Neural cell (in vitro differentiated cells): ENCODE data around the gene TIGD6. TPM values are rescaled to one million over a fixed set of nuclear protein-coding genes. Genes with fewer than 3 reads are reported as not detected.

Experiments
- H2AFZ ChIP-seq: fragments of 200-600, 300-800 bp; sonication (generic), shearing (Covaris generic); 2 replicates; pipeline ENCODE4 v1.6.0; 2014; ENCODE audit warnings: low read depth, mild to moderate bottlenecking, antibody characterized with exemption, low read length, moderate library complexity
- H3F3A ChIP-seq: fragments of 200-600 bp; shearing (Covaris generic); 2 replicates; pipeline ENCODE4 v1.6.1; 2016; ENCODE audit warnings: mild to moderate bottlenecking, moderate library complexity, mixed read lengths, antibody characterized with exemption, low read length; ENCODE audit not compliant: insufficient read depth, poor library complexity, severe bottlenecking
- H3K27ac ChIP-seq: fragments of 200-600, 300-800 bp; sonication (generic), shearing (Covaris generic); 2 replicates; pipeline ENCODE4 v1.5.1; 2014; ENCODE audit warnings: mild to moderate bottlenecking, low read length, moderate library complexity
- H3K27me3 ChIP-seq: fragments of 300-800, 200-600 bp; sonication (generic), shearing (Covaris generic); 2 replicates; pipeline ENCODE4 v1.6.0; 2014; ENCODE audit warnings: mild to moderate bottlenecking, low read depth, low read length, moderate library complexity; ENCODE audit not compliant: insufficient read depth
- H3K36me3 ChIP-seq: fragments of 300-800, 200-600 bp; sonication (generic), shearing (Covaris generic); 2 replicates; pipeline ENCODE4 v1.5.1; 2014; ENCODE audit warnings: mild to moderate bottlenecking, antibody characterized with exemption, low read length, moderate library complexity; ENCODE audit not compliant: insufficient read depth
- H3K4me2 ChIP-seq: fragments of 300-800, 200-600 bp; sonication (generic), shearing (Covaris generic); 2 replicates; pipeline ENCODE4 v1.6.0; 2014; ENCODE audit warnings: mild to moderate bottlenecking, low read length
- H3K4me3 ChIP-seq: fragments of 300-800, 200-600 bp; sonication (generic), shearing (Covaris generic); 2 replicates; pipeline ENCODE4 v1.5.1; 2014; ENCODE audit warnings: mild to moderate bottlenecking, low read length, moderate library complexity
- H3K79me2 ChIP-seq: fragments of 200-600 bp; shearing (Covaris generic); replicated peaks from 2 replicates; pipeline ENCODE4 v1.6.0; 2014; ENCODE audit warnings: mild to moderate bottlenecking, low read length, moderate library complexity; ENCODE audit not compliant: insufficient read depth
- H3K9ac ChIP-seq: fragments of 300-800, 200-600 bp; sonication (generic), shearing (Covaris generic); 2 replicates; pipeline ENCODE4 v1.6.1; 2016; ENCODE audit warnings: mild to moderate bottlenecking, low read length, mixed read lengths
- H3K9me2 ChIP-seq: fragments of 200-600 bp; shearing (Covaris generic); 2 replicates; pipeline ENCODE4 v1.6.1; 2016; ENCODE audit warnings: mild to moderate bottlenecking, low read length, mixed read lengths; ENCODE audit not compliant: insufficient read depth
- H3K9me3 ChIP-seq: fragments of 200-600, 300-800 bp; sonication (generic), shearing (Covaris generic); 2 replicates; pipeline ENCODE4 v1.6.1; 2016; ENCODE audit warnings: mild to moderate bottlenecking, mixed run types, low read length, moderate library complexity, mixed read lengths
- H4K20me1 ChIP-seq: fragments of 200-600 bp; shearing (Covaris generic); 2 replicates; pipeline ENCODE4 v1.6.1; 2016; ENCODE audit warnings: mild to moderate bottlenecking, mixed run types; ENCODE audit not compliant: insufficient read depth
- EZH2 ChIP-seq: fragments of 200-600, 300-800 bp; shearing (Covaris generic), sonication (generic); IDR thresholded peaks from 2 replicates; pipeline ENCODE4 v1.6.1; 2014; ENCODE audit warnings: antibody characterized with exemption, low read length, borderline replicate concordance, mild to moderate bottlenecking; ENCODE audit not compliant: insufficient read depth, poor library complexity, severe bottlenecking
- MXI1 ChIP-seq: fragments of 450-650 bp; conservative IDR thresholded peaks from 2 replicates; pipeline ENCODE4 v1.6.1; 2014; ENCODE audit warnings: antibody characterized with exemption, mild to moderate bottlenecking; ENCODE audit not compliant: poor library complexity, severe bottlenecking
- POLR2AphosphoS5 ChIP-seq: IDR thresholded peaks from 2 replicates; pipeline ENCODE4 v1.6.1; 2012
- SMC3 ChIP-seq: fragments of 450-650 bp; conservative IDR thresholded peaks from 2 replicates; pipeline ENCODE4 v1.6.1; 2014; ENCODE audit warnings: antibody characterized with exemption, mild to moderate bottlenecking, moderate library complexity; ENCODE audit not compliant: poor library complexity
- polyA plus RNA-seq: library from polyadenylated mRNA; depleted of rRNA; stranded (reverse); fragments of >200 nt; gene quantifications from 2 replicates; pipeline ENCODE4 v1.2.3, GENCODE V29; 2014
- TF ChIP-seq, protein P1 (sequence below): IDR thresholded peaks from 2 replicates; pipeline ENCODE4 v1.6.1; 2012; ENCODE audit warnings: borderline replicate concordance
- TF ChIP-seq, protein P2 (sequence below): fragments of 450-650 bp; IDR thresholded peaks from 2 replicates; pipeline ENCODE4 v1.5.1; 2014; ENCODE audit warnings: antibody characterized with exemption, mild to moderate bottlenecking, moderate library complexity; ENCODE audit not compliant: poor library complexity, severe bottlenecking

TIGD6 gene
- polyA plus RNA-seq, 1 donor from 2014 or later = 6.5 TPM

DNA sequence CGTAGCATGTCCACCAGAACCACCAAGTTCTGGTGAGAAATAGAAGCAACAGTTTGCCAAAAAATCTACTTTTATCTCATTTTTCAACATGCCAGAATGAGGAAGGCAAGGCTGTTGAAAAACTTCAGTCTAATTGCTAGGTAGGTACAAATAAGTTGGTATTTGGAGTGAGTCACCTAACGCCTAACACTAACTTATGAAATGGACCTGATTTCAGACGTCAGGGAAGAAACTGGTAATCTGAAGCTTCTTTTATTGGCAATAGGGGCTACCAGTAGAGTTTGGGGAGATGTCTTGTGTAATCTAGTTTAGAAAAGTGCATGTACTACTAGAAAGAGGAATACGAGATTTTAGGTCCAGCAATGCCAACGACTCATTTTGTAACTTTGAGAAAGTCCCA, 51.5 kb downstream of the TIGD6 start:
- Histone ChIP-seq H2AFZ (no peak overlapping the region), H3K36me3 (no peaks in the 10 kb centered on the region), H3F3A (no peaks in the 10 kb centered on the region), H3K4me2 (no peak overlapping the region), H3K9me2 (no peaks in the 10 kb centered on the region), H4K20me1 (no peaks in the 10 kb centered on the region), H3K9ac (no peak overlapping the region), H3K27me3 (no peaks in the 10 kb centered on the region), H3K79me2 (no peaks in the 10 kb centered on the region), H3K9me3 (no peaks in the 10 kb centered on the region), H3K27ac (no peak overlapping the region), H3K4me3 (no peak overlapping the region)
- TF ChIP-seq EZH2 (no peak), SMC3 (no peak), MXI1 (no peak), POLR2AphosphoS5 (no peak)
- TF ChIP-seq, protein P1, sequence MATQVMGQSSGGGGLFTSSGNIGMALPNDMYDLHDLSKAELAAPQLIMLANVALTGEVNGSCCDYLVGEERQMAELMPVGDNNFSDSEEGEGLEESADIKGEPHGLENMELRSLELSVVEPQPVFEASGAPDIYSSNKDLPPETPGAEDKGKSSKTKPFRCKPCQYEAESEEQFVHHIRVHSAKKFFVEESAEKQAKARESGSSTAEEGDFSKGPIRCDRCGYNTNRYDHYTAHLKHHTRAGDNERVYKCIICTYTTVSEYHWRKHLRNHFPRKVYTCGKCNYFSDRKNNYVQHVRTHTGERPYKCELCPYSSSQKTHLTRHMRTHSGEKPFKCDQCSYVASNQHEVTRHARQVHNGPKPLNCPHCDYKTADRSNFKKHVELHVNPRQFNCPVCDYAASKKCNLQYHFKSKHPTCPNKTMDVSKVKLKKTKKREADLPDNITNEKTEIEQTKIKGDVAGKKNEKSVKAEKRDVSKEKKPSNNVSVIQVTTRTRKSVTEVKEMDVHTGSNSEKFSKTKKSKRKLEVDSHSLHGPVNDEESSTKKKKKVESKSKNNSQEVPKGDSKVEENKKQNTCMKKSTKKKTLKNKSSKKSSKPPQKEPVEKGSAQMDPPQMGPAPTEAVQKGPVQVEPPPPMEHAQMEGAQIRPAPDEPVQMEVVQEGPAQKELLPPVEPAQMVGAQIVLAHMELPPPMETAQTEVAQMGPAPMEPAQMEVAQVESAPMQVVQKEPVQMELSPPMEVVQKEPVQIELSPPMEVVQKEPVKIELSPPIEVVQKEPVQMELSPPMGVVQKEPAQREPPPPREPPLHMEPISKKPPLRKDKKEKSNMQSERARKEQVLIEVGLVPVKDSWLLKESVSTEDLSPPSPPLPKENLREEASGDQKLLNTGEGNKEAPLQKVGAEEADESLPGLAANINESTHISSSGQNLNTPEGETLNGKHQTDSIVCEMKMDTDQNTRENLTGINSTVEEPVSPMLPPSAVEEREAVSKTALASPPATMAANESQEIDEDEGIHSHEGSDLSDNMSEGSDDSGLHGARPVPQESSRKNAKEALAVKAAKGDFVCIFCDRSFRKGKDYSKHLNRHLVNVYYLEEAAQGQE = no peak
- TF ChIP-seq, protein P2, sequence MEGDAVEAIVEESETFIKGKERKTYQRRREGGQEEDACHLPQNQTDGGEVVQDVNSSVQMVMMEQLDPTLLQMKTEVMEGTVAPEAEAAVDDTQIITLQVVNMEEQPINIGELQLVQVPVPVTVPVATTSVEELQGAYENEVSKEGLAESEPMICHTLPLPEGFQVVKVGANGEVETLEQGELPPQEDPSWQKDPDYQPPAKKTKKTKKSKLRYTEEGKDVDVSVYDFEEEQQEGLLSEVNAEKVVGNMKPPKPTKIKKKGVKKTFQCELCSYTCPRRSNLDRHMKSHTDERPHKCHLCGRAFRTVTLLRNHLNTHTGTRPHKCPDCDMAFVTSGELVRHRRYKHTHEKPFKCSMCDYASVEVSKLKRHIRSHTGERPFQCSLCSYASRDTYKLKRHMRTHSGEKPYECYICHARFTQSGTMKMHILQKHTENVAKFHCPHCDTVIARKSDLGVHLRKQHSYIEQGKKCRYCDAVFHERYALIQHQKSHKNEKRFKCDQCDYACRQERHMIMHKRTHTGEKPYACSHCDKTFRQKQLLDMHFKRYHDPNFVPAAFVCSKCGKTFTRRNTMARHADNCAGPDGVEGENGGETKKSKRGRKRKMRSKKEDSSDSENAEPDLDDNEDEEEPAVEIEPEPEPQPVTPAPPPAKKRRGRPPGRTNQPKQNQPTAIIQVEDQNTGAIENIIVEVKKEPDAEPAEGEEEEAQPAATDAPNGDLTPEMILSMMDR = no peak

DNA sequence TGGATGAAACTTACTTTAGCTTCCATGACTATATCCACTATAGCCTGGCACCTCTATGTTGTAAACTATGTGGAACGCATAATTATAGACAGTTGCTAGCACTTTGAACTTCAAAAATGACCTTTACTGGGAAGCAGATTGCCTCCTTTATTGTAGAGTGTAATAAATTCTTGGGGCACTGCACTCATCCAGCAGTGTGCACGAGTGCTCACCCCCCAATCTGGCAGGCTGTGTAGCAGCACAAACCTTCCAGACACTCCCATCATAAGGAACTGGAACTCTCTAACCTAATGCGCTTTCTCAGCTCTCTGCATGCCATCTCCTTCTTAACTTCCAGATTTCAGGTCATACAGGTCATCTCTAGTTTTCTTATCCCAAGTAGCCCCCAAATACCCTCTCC, 54.3 kb downstream of the TIGD6 start:
- Histone ChIP-seq H3K9me2 (no peaks in the 10 kb centered on the region), H3K36me3 (no peaks in the 10 kb centered on the region), H3K9me3 (no peaks in the 10 kb centered on the region), H4K20me1 (no peaks in the 10 kb centered on the region), H3F3A (no peaks in the 10 kb centered on the region), H3K4me2 (no peak overlapping the region), H3K4me3 (no peak overlapping the region), H2AFZ (no peak overlapping the region), H3K27ac (no peak overlapping the region), H3K27me3 (no peaks in the 10 kb centered on the region), H3K79me2 (no peaks in the 10 kb centered on the region), H3K9ac (no peak overlapping the region)
- TF ChIP-seq, protein P1 = no peak
